ENCODE results near the gene ACOT13.

ACOT13 gene

DNA sequence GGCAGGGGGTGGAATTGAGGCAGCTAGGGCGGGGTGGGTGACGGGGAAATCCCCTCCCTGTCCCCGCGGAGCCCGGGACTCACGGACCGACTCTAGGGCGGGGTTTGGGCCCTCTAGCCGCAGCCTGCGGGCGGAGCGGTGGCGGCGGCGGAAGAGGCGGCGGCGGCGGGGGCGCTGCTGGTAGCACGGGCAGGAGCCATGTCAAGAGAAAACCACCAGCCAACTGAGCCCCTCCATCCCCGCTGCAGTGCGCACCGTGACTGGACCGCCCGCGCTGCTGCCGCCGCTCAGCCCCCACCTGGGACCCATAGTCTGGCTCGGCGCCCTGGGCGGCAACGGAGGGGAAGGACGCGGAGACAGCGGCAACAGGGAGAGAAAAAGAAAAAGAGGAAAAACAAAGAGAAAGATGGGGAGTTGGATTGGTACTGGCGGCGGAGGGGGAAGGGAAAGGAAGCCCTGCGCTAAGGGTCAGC lies 53.3 kb downstream of the ACOT13 start (continued):
- TF ChIP-seq ZNF202 (tag by site-specific recombination; IDR thresholded peaks at IDR 0.05; ENCODE audit: borderline replicate concordance) = no peak
- TF ChIP-seq ZNF792 (tag by site-specific recombination; IDR thresholded peaks at IDR 0.05) = no peak
- no peak for TF ChIP-seq ZNF169 (tag by site-specific recombination; IDR thresholded peaks at IDR 0.05)
- no peak for TF ChIP-seq IKZF3 (tag by site-specific recombination; IDR thresholded peaks at IDR 0.05)
- no peak for TF ChIP-seq REPIN1 (tag by site-specific recombination; IDR thresholded peaks at IDR 0.05; ENCODE audit: low read depth)
- peak; percentile 45; the same call in 1 of the 2 replicates for TF ChIP-seq ZBTB20 (tag by site-specific recombination; IDR thresholded peaks at IDR 0.05)
- no peak for TF ChIP-seq ZNF354C (tag by site-specific recombination; IDR thresholded peaks at IDR 0.05; ENCODE audit: borderline replicate concordance, low read depth)
- TF ChIP-seq, protein P1, sequence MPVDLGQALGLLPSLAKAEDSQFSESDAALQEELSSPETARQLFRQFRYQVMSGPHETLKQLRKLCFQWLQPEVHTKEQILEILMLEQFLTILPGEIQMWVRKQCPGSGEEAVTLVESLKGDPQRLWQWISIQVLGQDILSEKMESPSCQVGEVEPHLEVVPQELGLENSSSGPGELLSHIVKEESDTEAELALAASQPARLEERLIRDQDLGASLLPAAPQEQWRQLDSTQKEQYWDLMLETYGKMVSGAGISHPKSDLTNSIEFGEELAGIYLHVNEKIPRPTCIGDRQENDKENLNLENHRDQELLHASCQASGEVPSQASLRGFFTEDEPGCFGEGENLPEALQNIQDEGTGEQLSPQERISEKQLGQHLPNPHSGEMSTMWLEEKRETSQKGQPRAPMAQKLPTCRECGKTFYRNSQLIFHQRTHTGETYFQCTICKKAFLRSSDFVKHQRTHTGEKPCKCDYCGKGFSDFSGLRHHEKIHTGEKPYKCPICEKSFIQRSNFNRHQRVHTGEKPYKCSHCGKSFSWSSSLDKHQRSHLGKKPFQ (tag by site-specific recombination; IDR thresholded peaks at IDR 0.05) = no peak
- TF ChIP-seq, protein P2, sequence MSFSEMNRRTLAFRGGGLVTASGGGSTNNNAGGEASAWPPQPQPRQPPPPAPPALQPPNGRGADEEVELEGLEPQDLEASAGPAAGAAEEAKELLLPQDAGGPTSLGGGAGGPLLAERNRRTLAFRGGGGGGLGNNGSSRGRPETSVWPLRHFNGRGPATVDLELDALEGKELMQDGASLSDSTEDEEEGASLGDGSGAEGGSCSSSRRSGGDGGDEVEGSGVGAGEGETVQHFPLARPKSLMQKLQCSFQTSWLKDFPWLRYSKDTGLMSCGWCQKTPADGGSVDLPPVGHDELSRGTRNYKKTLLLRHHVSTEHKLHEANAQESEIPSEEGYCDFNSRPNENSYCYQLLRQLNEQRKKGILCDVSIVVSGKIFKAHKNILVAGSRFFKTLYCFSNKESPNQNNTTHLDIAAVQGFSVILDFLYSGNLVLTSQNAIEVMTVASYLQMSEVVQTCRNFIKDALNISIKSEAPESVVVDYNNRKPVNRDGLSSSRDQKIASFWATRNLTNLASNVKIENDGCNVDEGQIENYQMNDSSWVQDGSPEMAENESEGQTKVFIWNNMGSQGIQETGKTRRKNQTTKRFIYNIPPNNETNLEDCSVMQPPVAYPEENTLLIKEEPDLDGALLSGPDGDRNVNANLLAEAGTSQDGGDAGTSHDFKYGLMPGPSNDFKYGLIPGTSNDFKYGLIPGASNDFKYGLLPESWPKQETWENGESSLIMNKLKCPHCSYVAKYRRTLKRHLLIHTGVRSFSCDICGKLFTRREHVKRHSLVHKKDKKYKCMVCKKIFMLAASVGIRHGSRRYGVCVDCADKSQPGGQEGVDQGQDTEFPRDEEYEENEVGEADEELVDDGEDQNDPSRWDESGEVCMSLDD (tag by site-specific recombination; IDR thresholded peaks at IDR 0.05) = peak; percentile 36
- peak; percentile 26; the same call in 1 of the 2 replicates for TF ChIP-seq ZNF223 (tag by site-specific recombination; IDR thresholded peaks at IDR 0.05)
- no peak for TF ChIP-seq ZNF211 (tag by site-specific recombination; IDR thresholded peaks at IDR 0.05; ENCODE audit: low read depth)
- TF ChIP-seq HOXD13 (CRISPR knock-in tag; IDR thresholded peaks at IDR 0.05; ENCODE audit: borderline replicate concordance) = no peak
- TF ChIP-seq ZNF239 (tag by site-specific recombination; IDR thresholded peaks at IDR 0.05) = no peak
- no peak for TF ChIP-seq ZNF610 (tag by site-specific recombination; IDR thresholded peaks at IDR 0.05; ENCODE audit: borderline replicate concordance)
- no peak for TF ChIP-seq ZNF776 (tag by site-specific recombination; IDR thresholded peaks at IDR 0.05; ENCODE audit: borderline replicate concordance)
- peak; percentile 47; the same call in 1 of the 2 replicates for TF ChIP-seq OSR2 (tag by site-specific recombination; IDR thresholded peaks at IDR 0.05)
- TF ChIP-seq ZNF501 (tag by site-specific recombination; IDR thresholded peaks at IDR 0.05) = no peak; the same call in 1 of the 2 replicates
- TF ChIP-seq SP2 (tag by site-specific recombination; IDR thresholded peaks at IDR 0.05) = peak; percentile 78
- TF ChIP-seq PRDM1 (tag by site-specific recombination; IDR thresholded peaks at IDR 0.05) = no peak; the same call in 1 of the 2 replicates
- TF ChIP-seq ZNF747 (tag by site-specific recombination; IDR thresholded peaks at IDR 0.05) = no peak
- TF ChIP-seq ZSCAN23 (tag by site-specific recombination; IDR thresholded peaks at IDR 0.05) = no peak
- 0 out of 2 replicates have a peak, but pooled peaks have one; percentile 24 for TF ChIP-seq OVOL3 (tag by site-specific recombination; IDR thresholded peaks at IDR 0.05)
- peak; percentile 54 for TF ChIP-seq ZNF335 (tag by site-specific recombination; conservative IDR thresholded peaks at IDR 0.05)
- TF ChIP-seq, protein P3, sequence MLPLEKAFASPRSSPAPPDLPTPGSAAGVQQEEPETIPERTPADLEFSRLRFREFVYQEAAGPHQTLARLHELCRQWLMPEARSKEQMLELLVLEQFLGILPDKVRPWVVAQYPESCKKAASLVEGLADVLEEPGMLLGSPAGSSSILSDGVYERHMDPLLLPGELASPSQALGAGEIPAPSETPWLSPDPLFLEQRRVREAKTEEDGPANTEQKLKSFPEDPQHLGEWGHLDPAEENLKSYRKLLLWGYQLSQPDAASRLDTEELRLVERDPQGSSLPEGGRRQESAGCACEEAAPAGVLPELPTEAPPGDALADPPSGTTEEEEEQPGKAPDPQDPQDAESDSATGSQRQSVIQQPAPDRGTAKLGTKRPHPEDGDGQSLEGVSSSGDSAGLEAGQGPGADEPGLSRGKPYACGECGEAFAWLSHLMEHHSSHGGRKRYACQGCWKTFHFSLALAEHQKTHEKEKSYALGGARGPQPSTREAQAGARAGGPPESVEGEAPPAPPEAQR (tag by site-specific recombination; IDR thresholded peaks at IDR 0.05) = no peak
- no peak for TF ChIP-seq SP7 (tag by site-specific recombination; IDR thresholded peaks at IDR 0.05)
- no peak for TF ChIP-seq ZNF341 (tag by site-specific recombination; IDR thresholded peaks at IDR 0.05; ENCODE audit: low read depth)
- TF ChIP-seq, protein P4, sequence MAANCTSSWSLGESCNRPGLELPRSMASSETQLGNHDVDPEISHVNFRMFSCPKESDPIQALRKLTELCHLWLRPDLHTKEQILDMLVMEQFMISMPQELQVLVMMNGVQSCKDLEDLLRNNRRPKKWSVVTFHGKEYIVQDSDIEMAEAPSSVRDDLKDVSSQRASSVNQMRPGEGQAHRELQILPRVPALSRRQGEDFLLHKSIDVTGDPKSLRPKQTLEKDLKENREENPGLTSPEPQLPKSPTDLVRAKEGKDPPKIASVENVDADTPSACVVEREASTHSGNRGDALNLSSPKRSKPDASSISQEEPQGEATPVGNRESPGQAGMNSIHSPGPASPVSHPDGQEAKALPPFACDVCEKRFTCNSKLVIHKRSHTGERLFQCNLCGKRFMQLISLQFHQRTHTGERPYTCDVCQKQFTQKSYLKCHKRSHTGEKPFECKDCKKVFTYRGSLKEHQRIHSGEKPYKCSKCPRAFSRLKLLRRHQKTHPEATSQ (tag by site-specific recombination; IDR thresholded peaks at IDR 0.05) = no peak
- TF ChIP-seq ZFHX2 (tag by site-specific recombination; conservative IDR thresholded peaks at IDR 0.05) = peak; percentile 51
- TF ChIP-seq ZNF155 (tag by site-specific recombination; IDR thresholded peaks at IDR 0.05) = no peak
- TF ChIP-seq, protein P5, sequence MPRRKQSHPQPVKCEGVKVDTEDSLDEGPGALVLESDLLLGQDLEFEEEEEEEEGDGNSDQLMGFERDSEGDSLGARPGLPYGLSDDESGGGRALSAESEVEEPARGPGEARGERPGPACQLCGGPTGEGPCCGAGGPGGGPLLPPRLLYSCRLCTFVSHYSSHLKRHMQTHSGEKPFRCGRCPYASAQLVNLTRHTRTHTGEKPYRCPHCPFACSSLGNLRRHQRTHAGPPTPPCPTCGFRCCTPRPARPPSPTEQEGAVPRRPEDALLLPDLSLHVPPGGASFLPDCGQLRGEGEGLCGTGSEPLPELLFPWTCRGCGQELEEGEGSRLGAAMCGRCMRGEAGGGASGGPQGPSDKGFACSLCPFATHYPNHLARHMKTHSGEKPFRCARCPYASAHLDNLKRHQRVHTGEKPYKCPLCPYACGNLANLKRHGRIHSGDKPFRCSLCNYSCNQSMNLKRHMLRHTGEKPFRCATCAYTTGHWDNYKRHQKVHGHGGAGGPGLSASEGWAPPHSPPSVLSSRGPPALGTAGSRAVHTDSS (tag by site-specific recombination; IDR thresholded peaks at IDR 0.05) = 0 out of 2 replicates have a peak, but pooled peaks have one; percentile 5
- TF ChIP-seq, protein P6, sequence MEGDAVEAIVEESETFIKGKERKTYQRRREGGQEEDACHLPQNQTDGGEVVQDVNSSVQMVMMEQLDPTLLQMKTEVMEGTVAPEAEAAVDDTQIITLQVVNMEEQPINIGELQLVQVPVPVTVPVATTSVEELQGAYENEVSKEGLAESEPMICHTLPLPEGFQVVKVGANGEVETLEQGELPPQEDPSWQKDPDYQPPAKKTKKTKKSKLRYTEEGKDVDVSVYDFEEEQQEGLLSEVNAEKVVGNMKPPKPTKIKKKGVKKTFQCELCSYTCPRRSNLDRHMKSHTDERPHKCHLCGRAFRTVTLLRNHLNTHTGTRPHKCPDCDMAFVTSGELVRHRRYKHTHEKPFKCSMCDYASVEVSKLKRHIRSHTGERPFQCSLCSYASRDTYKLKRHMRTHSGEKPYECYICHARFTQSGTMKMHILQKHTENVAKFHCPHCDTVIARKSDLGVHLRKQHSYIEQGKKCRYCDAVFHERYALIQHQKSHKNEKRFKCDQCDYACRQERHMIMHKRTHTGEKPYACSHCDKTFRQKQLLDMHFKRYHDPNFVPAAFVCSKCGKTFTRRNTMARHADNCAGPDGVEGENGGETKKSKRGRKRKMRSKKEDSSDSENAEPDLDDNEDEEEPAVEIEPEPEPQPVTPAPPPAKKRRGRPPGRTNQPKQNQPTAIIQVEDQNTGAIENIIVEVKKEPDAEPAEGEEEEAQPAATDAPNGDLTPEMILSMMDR (tag by site-specific recombination; IDR thresholded peaks at IDR 0.05) = peak; percentile 75

All from HEK293 (cell line).